Panc1 (cell line): ENCODE measurements around the gene PAX3.

ENCODE experiments used
- POLR2AphosphoS5 ChIP-seq: IDR thresholded peaks from 2 replicates; pipeline ENCODE4 v1.6.1; 2012; ENCODE audit warnings: mild to moderate bottlenecking, low read depth, low read length, moderate library complexity
- TCF7L2 ChIP-seq: IDR thresholded peaks from 2 replicates; pipeline ENCODE4 v1.6.1; 2011; ENCODE audit warnings: mild to moderate bottlenecking, low read depth, low read length, inconsistent platforms

DNA sequence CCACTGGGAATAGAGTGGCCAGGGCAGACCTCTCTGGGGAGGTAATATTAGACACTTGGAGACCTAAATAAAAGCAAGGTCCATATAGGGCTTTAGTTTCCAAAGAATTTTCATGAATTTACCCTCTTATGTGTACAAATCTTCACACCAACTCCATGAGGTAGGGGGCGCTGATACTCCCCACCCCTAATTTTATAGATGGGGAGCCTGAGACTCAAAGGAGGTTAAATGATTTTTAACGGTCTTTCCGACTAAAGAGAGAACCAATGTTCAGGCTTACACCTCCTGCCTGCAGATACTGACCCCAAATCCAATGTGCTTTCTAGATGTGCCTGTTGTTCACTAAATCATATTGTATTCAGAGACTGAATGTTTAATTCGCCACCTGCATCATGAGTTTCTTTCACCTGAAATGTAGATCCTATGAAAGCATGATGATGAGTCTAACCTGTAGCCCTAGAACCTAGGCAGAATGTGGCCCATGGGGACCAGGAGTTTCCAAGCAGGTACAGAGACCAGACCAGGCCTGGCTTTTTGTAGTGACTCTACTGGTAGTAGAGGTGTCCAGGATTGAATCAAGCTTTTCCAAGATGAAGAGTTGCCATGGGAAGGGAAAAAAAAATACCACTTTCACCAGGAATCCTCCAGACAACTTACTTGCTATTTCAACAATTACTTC lies 16.8 kb upstream of the PAX3 start:
- TF ChIP-seq TCF7L2 (no peak), POLR2AphosphoS5 (no peak)
